Head of caudate nucleus (tissue), 42 donors: ENCODE measurements around the gene VRTN.
"Not testable (repeated sequence)": the region's sequence is repeated elsewhere in the genome, so short reads cannot be mapped to it uniquely, and the experiment has no call there.

ENCODE experiments used
- DNase-seq, 42 donors: peaks; one replicate each; pipeline versions ENCODE4 v3.0.0 to v3.0.0-alpha.2; 2020 to 2021; ENCODE audit warnings: mixed read lengths in 7 of 42
- intact Hi-C: fragments of 100-400 bp; cut with DNase I; formaldehyde crosslinking; loops from one replicate; pipeline ENCODE4 v1.15.0; 2022

VRTN gene

GRCh38 chr14:74382231-74382630, 34.0 kb downstream of the VRTN start:
- DNase-seq: no peak
- intact Hi-C loops: no loop called here

GRCh38 chr14:74389980-74390379, 41.7 kb downstream of the VRTN start:
- no peak for DNase-seq
- intact Hi-C loops: no loop called here

- intact Hi-C loops, DNase-seq: not testable (repeated sequence)
Observed at GRCh38 chr14:74390505-74390904, 42.2 kb downstream of the VRTN start.

GRCh38 chr14:74391479-74391878, 43.2 kb downstream of the VRTN start:
- no peak for DNase-seq
- intact Hi-C loops: no loop called here

- intact Hi-C loops: no loop called here
- DNase-seq: peak in 1 of 42 donors; percentile 34
Observed at GRCh38 chr14:74392616-74393570, 44.6 kb downstream of the VRTN start.

GRCh38 chr14:74394549-74394948, 46.3 kb downstream of the VRTN start:
- DNase-seq: no peak
- intact Hi-C loops: no loop called here

GRCh38 chr14:74395094-74395493, 46.8 kb downstream of the VRTN start:
- peak in 1 of 42 donors; percentile 27 for DNase-seq
- intact Hi-C loops: no loop called here

- intact Hi-C loops: no loop called here
- DNase-seq: peak in 5 of 42 donors; percentile 29 to 42 (median 41)
Observed at GRCh38 chr14:74400031-74400685, 51.9 kb downstream of the VRTN start.

- intact Hi-C loops: no loop called here
- DNase-seq: peak in 4 of 42 donors; percentile 5 to 89 (median 52)
Observed at GRCh38 chr14:74400919-74401503, 52.7 kb downstream of the VRTN start.

- DNase-seq: peak in 40 of 42 donors; percentile 43 to 91 (median 74)
- intact Hi-C loops: no loop called here
Observed at GRCh38 chr14:74401504-74402241, 53.4 kb downstream of the VRTN start.

- intact Hi-C loops: no loop called here
- peak in 9 of 42 donors; percentile 7 to 45 (median 16) for DNase-seq
Observed at GRCh38 chr14:74402401-74403251, 54.4 kb downstream of the VRTN start.

- intact Hi-C loops: no loop called here
- peak in 7 of 42 donors; percentile 5 to 35 (median 22) for DNase-seq
Observed at GRCh38 chr14:74403619-74404417, 55.5 kb downstream of the VRTN start.

GRCh38 chr14:74404435-74404834, 56.2 kb downstream of the VRTN start:
- intact Hi-C loops: no loop called here
- DNase-seq: peak in 20 of 42 donors; percentile 26 to 72 (median 38)

- intact Hi-C loops: no loop called here
- DNase-seq: peak in 5 of 42 donors; percentile 5 to 22 (median 11)
Observed at GRCh38 chr14:74405663-74406062, 57.4 kb downstream of the VRTN start.

GRCh38 chr14:74407021-74407800, 58.9 kb downstream of the VRTN start:
- intact Hi-C loops: no loop called here
- DNase-seq: peak in 6 of 42 donors; percentile 1 to 25 (median 12)

- peak in 5 of 42 donors; percentile 1 to 37 (median 26) for DNase-seq
- intact Hi-C loops: no loop called here
Observed at GRCh38 chr14:74407801-74408154, 59.5 kb downstream of the VRTN start.

- intact Hi-C loops: no loop called here
- peak in 1 of 42 donors; percentile 16 for DNase-seq
Observed at GRCh38 chr14:74408870-74409269, 60.6 kb downstream of the VRTN start.
